HG03064 (cell line): Measurements from ENCODE around the gene PLXNB2.
"Not testable (repeated sequence)": the region's sequence is repeated elsewhere in the genome, so short reads cannot be mapped to it uniquely, and the experiment has no call there.

Source experiments
- ATAC-seq: cut with Tn5 transposase; IDR thresholded peaks from one replicate; pipeline ENCODE4 v1.9.1; 2021; ENCODE audit warnings: low read depth; ENCODE audit not compliant: unreplicated experiment

Gene PLXNB2

DNA sequence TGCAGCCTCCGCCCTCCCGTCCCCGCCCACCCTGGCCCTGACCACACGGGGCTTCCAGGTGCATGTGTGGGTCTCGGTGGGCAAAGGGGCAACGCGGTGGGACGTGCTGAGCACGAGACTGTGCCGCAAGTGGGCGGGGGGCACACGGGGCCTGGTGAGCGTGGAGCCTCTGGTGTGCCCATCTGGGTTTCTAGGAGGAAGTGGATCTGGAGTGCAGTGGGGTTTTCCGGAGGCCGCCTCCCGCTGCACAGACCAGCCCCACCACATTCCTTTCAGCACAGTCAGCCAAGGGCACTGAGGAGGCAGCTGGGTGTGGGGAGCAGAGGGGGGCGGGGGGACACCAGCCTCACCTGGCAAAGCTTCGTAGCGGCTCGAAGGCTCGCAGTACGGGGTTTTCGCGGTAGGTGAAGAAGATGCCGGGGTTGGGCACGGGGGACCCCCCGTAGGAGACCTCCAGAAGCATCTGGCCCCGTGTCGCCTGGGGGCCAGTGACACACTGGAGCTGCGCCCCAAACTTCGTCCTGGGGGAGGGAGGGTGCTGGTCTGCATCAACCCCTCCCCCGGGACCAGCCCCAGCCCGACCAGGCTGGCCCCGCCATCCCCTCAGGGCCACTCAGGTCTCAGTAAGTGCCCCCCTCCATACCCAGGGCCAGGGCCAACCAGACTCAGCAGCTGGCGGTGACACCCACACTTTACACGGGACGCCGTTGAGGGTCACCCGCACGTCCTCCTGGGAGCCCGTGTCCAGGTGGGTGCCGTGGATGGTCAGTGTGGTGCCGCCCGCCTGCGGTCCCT is 24.9 kb downstream of the PLXNB2 start:
- ATAC-seq, result no peak

DNA sequence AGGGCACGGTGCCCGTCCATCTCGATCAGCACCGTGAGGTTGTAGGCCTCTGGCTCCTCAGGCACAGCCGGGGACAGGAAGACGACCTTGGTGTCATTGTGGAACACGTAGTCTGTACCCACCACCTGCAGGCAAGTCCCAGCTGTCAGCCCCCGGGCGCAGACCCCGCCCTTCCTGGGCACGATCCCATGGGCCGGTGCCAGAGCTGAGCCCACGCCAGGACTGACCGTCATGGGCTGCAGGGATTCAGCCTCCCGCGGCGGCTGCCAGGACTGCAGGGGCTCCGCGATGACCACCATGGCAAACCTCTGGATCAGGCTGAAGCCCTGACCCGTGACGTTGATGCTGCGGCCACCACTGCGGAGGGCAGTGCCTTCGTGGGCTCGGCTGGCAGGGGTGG is 25.5 kb downstream of the PLXNB2 start:
- no peak for ATAC-seq

DNA sequence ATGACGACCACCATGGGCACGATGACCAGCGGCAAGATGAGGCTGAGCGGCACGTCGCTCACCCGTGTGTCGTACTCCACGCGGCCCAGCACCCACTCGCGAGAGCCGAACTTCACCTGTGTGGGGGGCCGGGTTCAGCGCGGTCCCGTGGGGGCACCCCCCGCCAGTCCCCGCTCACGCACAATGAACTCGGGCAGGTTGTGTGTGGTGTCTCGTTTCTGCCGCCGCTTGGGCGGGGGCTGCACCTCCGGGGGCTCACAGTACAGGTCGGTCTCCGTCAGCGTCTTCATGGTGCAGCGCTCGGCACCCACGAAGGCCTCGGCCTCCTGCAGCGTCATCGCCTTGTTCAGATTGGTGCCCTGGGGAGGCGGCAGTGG is 26.1 kb downstream of the PLXNB2 start:
- ATAC-seq, result no peak

DNA sequence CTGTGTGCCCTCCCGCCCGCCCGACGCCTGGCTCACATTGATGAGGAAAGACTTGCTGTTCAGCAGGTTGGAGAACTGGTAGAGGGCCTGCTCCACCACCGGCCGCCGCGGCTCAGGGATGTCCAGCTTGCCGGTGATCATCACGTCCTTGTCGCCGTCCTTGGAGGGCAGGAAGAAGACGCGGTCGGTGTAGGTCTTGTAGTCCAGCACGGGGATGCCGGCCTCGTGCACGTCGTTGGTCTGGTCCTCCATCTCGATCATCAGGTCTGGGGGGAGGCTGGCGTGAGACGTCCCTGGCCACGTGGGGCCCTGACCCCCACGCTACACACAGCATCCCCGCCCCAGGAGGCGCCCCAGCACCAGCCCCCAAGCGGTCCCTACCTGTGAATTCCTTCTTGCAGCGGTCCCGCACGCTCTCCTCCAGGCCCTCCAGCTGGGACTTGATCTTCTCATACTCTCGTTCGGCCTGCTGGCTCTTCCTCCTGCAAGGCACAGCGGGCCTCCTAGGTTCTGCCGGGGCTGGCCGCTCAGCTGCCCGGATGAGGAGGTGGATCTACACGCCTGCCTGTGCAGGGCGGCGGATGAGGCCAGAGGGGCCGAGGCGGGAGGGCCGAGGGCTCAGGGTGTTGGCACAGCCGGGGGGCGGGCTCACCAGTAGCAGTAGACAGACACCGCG is 26.6 kb downstream of the PLXNB2 start:
- no peak for ATAC-seq

DNA sequence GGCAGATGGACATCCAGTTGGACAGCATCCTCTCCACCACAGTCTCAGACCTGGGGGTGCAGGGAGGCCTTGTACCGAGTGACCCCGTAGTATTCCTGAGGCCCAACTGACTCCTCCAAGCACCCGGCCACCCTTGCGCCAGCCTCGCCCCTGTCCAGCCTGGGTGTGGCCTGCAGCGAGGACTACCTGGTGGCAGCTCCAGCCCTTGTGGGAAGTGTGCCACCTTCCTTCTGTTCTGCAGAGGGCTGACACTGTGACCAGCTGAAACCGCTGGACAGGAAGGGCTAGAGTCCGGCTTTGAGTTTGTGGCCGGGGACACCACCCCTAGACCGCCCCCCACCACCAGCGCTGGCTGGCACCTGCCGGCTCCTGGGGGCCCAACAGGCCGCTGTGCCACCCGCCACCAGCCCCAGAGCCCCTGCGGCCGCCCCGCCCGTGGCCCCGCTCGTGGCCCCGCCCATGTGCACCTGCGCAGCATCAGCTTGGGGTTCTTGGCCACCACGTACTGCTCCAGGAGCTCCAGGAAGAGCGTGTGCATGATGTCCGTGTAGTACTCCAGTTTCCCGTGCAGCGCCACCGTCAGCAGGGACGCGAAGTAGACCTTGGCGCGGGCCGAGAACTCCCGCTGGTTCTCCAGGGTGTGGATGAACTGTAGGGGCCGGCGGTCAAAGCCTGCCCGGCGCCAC is 27.3 kb downstream of the PLXNB2 start:
- ATAC-seq, result no peak

DNA sequence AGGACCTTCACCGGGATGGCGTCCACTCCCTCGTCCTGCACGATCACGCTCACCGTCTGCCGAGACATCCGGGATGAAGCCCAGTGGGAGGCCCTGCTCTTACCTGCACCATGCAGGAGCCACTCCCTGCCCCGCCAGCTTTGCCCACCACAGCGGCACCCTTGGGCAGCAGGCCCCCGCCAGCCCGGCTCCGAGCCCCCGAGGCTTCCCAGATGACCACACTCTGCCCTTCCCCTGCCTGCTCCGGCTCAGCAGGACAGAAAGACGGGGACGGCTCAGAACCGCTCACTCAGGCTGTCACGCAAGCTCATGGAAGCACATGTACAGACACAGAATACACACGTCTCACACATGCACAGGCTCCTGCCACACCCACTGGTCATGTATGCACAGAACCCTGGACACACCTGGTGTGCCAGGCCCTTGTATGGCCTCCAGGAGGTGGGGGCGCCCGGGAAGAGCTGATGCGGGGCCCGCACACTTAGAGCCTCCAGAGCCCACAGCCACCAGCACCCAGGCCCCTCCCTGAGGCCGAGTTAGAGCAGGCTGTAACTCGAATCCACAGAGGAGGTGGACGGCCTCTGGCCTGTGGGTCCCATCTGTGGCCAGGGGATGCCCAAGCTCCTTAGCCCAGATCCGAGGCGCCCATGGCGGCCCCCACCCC is 28.4 kb downstream of the PLXNB2 start:
- ATAC-seq, result no peak

DNA sequence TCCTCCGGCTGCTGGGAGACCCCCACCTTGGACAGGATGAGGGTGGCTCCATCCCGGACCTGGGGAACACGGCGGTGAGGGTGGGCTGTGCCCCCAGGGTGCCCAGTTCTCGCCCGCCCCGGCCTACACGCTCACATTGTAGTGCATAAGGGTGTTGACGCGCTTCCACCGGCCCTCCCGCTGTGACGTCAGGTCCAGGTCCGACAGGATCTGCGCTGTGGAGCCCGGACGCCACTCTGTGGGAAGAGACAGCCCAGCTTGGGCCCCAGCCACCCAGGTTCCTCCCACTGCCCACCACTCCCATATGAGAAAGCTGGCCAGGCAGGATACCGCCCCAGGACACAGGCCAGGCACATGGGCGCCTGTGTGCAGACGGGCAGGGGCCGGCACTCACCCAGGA is 29.0 kb downstream of the PLXNB2 start:
- ATAC-seq, result no peak

DNA sequence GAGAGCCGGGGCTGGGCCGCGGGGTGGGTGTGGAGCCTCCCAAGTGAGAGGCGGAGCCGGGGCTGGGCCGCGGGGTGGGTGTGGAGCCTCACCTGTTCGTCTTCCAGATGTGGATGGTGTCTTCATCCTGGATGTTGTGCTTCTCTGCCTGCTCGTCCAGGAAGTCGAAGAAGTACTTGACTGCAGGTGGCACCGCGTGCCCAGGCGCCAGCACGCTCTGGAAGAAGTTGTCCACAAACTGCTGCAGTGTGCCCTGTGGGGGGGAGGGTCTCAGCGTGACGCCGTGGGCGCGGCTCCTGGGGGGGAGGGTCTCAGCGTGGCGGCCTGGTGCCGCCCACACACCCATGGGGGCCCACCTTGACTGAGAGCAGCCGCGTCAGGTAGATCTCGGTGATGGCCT is 29.7 kb downstream of the PLXNB2 start:
- no peak for ATAC-seq

DNA sequence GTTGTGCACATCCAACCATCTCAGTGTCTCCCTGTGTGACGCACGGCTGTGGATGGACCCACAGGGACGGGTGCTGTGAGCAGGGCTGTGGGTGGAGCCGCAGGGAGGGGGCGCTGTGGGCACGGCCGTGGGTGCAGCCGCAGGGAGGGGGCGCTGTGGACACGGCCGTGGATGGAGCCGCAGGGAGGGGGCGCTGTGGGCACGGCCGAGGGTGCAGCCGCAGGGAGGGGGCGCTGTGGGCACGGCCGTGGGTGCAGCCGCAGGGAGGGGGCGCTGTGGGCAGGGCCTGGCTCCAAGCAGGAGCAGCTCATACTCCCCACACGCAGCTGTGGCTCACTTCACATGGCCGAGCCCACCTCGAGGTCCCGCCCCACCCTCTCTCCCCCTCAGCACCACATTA is 31.3 kb downstream of the PLXNB2 start:
- no peak for ATAC-seq

DNA sequence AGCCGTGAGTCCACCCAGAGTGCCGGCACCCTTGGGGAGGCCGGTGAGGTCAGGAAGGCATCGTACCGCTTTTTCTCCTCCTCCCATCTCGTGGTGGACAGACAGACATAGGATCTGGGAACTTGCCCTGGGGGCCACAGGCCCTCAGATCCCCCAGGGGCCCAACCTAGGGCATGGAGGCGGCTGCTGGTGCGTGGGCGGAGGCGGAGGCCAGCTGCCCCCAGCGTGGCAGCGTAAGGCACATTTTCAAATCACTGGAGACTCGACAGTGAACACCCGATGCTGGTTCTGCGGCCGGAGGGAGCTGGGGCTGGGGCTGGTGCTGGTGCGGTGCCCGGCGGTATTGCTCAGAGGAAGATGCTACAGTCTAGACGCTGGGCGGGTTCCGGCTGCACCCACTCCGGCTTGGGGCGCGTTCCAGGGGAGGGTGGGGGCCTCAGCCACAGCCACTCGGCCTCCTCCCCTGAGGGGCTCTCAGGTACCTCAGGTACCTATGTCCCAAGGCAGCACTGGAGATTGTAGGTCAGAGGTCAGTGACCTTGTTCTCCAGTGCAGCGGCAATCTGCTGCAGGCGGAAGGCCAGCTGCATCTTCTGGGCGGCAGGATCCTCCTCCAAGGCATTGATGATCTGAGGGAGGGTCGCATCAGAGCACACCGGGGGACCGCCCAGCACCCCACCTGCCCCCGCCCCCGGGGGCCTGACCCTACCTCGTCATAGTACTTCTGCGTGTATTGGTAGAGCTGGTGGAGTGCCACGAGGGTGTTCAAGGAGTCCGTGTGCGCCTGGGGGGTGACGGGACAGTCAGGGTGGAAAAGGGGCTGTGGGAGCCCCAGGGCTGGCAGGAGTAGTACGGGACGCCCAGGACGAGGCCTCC is 32.0 kb downstream of the PLXNB2 start:
- ATAC-seq, result no peak

DNA sequence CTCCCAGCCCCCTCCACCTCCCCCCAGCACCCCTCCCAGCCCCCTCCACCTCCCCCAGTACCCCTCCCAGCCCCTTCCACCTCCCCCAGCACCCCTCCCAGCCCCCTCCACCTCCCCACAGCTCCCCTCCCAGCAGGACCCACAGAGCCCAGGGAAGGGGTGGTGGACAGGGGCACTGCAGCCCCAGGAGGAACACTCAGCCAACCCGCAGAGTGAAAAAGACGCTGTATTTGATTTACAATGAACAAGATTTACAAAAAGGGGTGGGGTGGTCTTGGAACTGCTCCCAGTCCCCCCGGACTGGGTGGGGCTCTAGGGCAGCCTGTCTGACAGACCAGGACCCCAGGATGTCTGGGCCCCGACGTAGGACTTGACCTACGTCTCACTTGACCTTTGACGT is 32.7 kb downstream of the PLXNB2 start:
- ATAC-seq, result no peak

DNA sequence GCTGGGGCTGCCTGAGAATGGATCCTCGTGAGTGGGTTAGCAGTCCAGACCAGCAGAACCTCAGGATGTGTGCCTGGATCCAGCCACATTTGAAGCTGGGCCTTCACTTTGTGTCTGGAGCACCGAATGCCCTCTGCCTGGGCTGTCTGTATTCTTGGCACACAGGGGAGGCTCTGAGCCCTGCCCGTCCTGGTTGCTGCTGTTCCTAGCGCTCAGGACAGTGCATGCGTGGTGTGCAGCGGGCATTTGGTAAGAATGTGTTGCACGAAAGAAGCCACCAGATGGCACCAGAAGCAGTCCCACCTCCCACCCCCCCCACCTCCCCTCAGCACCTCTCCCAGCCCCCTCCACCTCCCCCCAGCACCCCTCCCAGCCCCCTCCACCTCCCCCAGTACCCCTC is 33.1 kb downstream of the PLXNB2 start:
- no peak for ATAC-seq

DNA sequence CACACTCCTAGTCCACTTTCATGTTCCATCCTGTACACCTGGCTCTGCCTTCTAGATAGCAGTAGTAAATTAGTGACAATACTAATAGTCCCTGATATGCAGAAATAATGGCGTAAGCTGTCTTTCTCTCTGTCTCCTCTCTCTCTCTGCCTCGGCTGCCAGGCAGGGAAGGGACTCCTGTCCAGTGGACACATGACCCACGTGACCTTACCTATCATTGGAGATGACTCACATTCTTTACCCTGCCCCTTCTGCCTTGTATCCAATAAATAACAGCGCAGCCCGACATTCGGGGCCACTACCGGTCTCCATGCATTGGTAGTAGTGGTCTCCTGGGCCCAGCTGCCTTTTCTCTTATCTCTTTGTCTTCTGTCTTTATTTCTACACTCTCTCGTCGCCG is 33.7 kb downstream of the PLXNB2 start:
- not testable (repeated sequence) for ATAC-seq

DNA sequence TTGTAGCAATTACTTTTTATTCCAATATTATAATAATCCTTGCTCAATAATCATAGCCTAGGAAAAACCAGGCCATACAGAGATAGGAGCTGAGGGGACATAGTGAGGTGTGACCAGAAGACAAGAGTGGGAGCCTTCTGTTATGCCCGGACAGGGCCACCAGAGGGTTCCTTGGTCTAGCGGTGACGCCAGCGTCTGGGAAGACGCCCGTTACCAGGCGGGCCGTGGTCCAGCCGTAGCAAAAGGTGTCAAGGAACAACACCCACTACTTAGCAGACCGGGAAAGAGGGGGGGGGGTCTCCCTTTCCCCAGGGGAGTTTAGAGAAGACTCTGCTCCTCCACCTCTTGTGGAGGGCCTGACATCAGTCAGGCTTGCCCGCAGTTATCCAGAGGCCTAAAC is 34.1 kb downstream of the PLXNB2 start:
- not testable (repeated sequence) for ATAC-seq

DNA sequence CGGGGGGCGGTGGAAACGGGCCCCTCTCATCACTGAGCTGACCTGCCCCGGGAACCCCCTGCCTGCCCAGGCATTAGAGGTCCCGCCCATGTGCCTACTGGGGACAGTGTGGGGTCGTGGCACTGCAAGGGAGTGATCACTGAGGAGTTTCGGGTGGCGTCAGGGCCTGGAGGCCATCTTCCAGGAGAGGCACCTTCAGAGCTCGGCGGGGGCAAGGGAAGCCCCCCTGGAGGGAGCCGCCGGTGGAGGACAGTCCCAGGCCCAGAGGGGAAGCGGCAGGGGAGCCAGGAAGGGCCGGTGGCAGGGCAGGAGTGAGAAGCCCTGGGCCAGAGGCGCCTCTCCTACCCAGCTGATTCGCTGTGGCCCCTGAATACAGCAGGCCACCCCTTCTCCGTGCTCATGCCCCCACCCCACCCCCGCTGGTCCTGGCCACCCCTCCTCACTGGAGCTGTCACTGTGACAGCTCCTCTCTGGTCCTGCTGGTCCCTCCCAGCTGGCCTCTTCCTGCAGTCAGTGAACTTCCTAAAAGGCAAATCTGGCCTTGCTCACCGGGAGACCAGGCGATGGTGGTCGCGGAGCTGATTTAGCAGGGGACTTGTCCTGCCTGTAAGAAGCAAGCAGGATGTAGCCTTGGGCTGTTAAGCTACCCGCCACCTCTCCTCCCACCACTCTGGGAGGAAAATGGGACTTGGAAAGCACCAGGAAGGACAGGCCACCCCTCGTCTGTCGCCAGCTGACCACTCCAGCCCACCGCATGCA is 35.2 kb downstream of the PLXNB2 start:
- ATAC-seq, result no peak

DNA sequence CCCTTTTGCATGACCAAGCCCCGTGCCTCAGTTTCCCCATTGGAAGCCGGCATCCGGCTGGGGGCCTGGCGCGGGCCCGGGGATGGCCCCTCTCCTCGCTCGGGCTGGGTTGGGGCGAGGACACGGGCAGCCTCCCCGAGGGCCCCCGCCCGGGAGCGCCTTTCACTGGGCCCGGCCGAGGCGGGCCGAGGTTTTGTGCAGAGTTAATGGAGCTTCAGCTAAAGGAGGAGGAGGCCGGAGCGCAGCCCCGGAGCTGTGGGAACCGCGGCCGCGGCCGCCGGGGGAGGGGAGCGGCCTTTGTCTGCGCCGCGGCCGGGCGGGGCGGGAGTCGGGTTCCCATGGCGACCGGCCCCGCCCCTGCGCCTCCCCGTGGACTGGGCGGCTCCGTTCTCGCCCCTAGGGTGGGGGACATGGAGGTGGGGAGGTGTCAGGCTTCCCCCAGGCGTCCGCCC is 35.9 kb downstream of the PLXNB2 start:
- ATAC-seq, result no peak

DNA sequence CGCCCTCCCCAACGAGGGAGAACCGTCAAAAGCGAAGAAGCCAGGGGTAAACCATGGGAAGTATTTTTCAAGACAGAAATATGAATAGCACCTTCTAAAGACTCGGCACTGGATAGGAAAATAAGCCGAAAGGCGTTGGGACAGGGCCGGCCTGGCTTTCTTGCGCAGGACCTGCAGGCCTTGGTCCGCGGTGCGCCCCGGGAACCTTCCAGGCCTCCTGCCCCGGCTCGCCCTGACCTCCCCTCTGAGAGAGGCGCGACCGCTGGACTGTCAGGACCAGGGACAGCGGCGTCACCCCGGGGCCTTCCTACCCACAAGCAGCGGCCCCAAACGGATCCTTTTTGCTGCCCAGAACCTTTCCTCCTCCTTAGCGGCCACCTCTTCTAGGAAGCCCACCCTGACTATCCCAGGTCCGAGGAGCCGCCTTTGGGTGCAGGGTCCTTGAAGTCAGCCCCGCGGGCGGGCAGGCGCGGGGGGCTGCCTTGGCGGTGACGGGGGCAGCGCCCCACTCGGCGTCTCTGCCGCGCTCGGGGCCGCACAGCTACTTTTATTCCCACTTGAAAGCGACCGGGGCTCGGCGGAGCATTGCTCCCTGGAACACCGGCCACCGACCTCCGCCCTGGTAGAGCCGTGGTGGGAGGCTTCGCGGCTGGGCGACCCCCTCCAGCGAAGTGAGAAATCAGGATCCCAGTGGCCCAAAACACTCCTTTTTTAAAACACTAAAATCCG is 36.6 kb downstream of the PLXNB2 start:
- no peak for ATAC-seq

DNA sequence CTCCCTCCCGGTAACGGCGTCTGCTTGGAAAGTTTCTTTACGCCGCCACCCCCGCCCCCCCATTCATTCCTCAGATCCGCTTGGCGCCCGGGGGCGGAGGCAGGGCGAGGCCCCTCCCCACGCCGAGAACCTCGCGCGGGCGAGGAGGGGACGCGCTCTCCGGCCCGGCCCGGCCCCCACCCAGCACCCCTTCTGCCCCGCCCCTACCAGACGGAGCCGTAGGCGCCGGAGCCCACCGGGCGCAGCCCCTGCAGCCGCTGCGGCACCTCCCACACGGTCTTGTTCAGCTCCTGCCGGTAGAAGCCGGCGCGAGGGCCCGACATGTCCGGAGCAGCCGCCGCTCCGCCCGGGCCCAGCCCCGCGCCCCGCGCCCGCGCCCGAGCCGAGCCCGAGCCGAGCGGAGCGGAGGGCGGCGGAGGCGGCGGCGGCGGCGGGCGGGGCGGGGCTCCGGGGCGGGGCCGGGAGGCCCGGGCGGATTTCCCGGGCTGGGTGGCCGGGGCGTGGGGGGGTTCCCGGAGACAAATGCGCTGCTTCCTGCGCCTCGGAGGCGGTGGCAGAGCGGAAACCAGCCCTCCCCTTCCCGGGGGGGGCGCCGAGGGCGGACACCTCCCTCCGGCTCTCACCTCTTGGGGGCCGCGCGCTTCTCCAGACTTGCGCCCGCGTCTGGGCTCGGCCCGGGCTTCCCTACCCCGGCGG is 37.3 kb downstream of the PLXNB2 start, which contains the start of gene MAPK11:
Gene MAPK11, minus strand, starts transcription at position 411 of the 696 bp plus-strand sequence. Its CDS starts 88 bp downstream, at position 323.
- no peak for ATAC-seq
